Measurements from ENCODE around the gene SDC4. TPM values are rescaled to one million over a fixed set of nuclear protein-coding genes. Genes with fewer than 3 reads are reported as not detected.

Gene SDC4
- total and polyA plus RNA-seq, 8 donors: 183 to 329 (median 206) TPM

- Histone ChIP-seq H3K27ac (peak overlapping the region; percentile 94 to 97), H3K4me1 (peaks cover 40 to 83% of the 10 kb centered on the region in 2 donors), H3K4me3 (peak overlapping the region in 1 of 2 donors; percentile 77), H3K36me3 (peaks cover 0 to 16% of the 10 kb centered on the region in 2 donors), H3K27me3 (no peaks in the 10 kb centered on the region), H3K9me3 (no peaks in the 10 kb centered on the region)
- DNase-seq (no peak), ATAC-seq (no peak)
- intact Hi-C loops (cut with DNase I): loop anchor here in 1 of 2 donors (2.0 kb wide), 1 partner anchor 75 kb away; no protein-coding TSS in a partner anchor
- no peak for TF ChIP-seq CTCF (IDR thresholded peaks at IDR 0.05)
Measured at GRCh38 chr20:45361793-45362192, 13.6 kb upstream of the SDC4 start.

GRCh38 chr20:45359406-45360148 is 11.4 kb upstream of the SDC4 start:
- Histone ChIP-seq H3K27ac (peak overlapping the region; percentile 77 to 78), H3K27me3 (no peaks in the 10 kb centered on the region), H3K9me3 (no peaks in the 10 kb centered on the region), H3K36me3 (no peaks in the 10 kb centered on the region), H3K4me3 (no peak overlapping the region), H3K4me1 (peaks cover 35 to 74% of the 10 kb centered on the region in 2 donors)
- ATAC-seq: peak; percentile 1
- TF ChIP-seq CTCF (IDR thresholded peaks at IDR 0.05): no peak
- DNase-seq: no peak
- intact Hi-C loops (cut with DNase I): no loop called here

- no peaks in the 10 kb centered on the region for H3K36me3 ChIP-seq
- ATAC-seq (peak; percentile 9), DNase-seq (peak in 1 of 4 donors; percentile 72)
- intact Hi-C loops (cut with DNase I): no loop called here
- peaks cover 33 to 70% of the 10 kb centered on the region in 2 donors for H3K4me1 ChIP-seq
- no peak overlapping the region for H3K4me3 ChIP-seq
- no peaks in the 10 kb centered on the region for H3K9me3 ChIP-seq
- no peak for TF ChIP-seq CTCF (IDR thresholded peaks at IDR 0.05)
- H3K27me3 ChIP-seq: no peaks in the 10 kb centered on the region
- peak overlapping the region; percentile 77 to 78 for H3K27ac ChIP-seq
Measured at GRCh38 chr20:45359069-45359405, 10.8 kb upstream of the SDC4 start.

GRCh38 chr20:45358282-45359068 is 10.3 kb upstream of the SDC4 start:
- H3K4me3 ChIP-seq: no peak overlapping the region
- intact Hi-C loops (cut with DNase I): no loop called here
- TF ChIP-seq CTCF (IDR thresholded peaks at IDR 0.05): no peak
- H3K9me3 ChIP-seq: no peaks in the 10 kb centered on the region
- peak in 1 of 4 donors; percentile 88 for DNase-seq
- ATAC-seq: peak; percentile 48
- H3K27me3 ChIP-seq: no peaks in the 10 kb centered on the region
- H3K27ac ChIP-seq: peak overlapping the region; percentile 77 to 78
- peaks cover 28 to 64% of the 10 kb centered on the region in 2 donors for H3K4me1 ChIP-seq
- H3K36me3 ChIP-seq: no peaks in the 10 kb centered on the region

All from left lung (tissue), 10 donors.